Stomach (tissue), 9 donors: ENCODE measurements around the gene TBC1D1. TPM values are rescaled to one million over a fixed set of nuclear protein-coding genes. Genes with fewer than 3 reads are reported as not detected.

Experiments used
- DNase-seq, 2 donors: peaks; one replicate each; pipeline versions ENCODE4 v3.0.0 to v3.0.0-alpha.2; 2013 to 2019
- H3K27ac ChIP-seq, 5 donors: fragments of 200-600 bp in 4 of 5; sonication (generic) in 4 of 5; one replicate each; pipeline ENCODE4 v1.5.1; 2013 to 2019; ENCODE audit warnings: mild to moderate bottlenecking in 1 of 5, moderate library complexity in 1 of 5
- H3K27me3 ChIP-seq, 3 donors: fragments of 200-600 bp; sonication (generic); one replicate each; pipeline ENCODE4 v1.5.1; 2017 to 2019; ENCODE audit warnings: mixed run types in 1 of 3
- H3K36me3 ChIP-seq, 4 donors: fragments of 200-600 bp; sonication (generic); 1 replicate in 3 of 4; 2 replicates in 1 of 4; pipeline ENCODE4 v1.5.1; 2016 to 2019
- H3K4me1 ChIP-seq, 4 donors: fragments of 200-600 bp; sonication (generic); one replicate each; pipeline ENCODE4 v1.5.1; 2016 to 2019
- H3K4me3 ChIP-seq, 4 donors: fragments of 200-600 bp; sonication (generic) in 3 of 4; one replicate each; pipeline ENCODE4 v1.5.1; 2016 to 2019; ENCODE audit warnings: mild to moderate bottlenecking in 1 of 4
- H3K9me3 ChIP-seq, 4 donors: fragments of 200-600 bp; sonication (generic); one replicate each; pipeline ENCODE4 v1.5.1; 2016 to 2019
- CTCF ChIP-seq, 7 experiments: fragments of 450-650 bp in 4 of 7; fragments of 200-600 bp in 3 of 7; sonication (generic) in 3 of 7; IDR thresholded peaks; one replicate each; pipeline ENCODE4 v1.5.1; 2016 to 2019; ENCODE audit warnings: antibody characterized with exemption in 7 of 7, control low read depth in 2 of 7, mild to moderate bottlenecking in 1 of 7
- EP300 ChIP-seq: sonication (generic); formaldehyde crosslinking; IDR thresholded peaks from one replicate; pipeline ENCODE4 v1.6.1; 2017; ENCODE audit warnings: antibody characterized with exemption
- POLR2A ChIP-seq, 4 donors: fragments of 450-650 bp; IDR thresholded peaks; one replicate each; pipeline ENCODE4 v1.6.1; 2016; ENCODE audit warnings: antibody characterized with exemption in 4 of 4, control low read depth in 2 of 4, mild to moderate bottlenecking in 1 of 4, moderate library complexity in 1 of 4
- POLR2AphosphoS5 ChIP-seq, 3 donors: sonication (generic); formaldehyde crosslinking; IDR thresholded peaks; one replicate each; pipeline ENCODE4 v1.6.1; 2016; ENCODE audit warnings: antibody characterized with exemption in 3 of 3
- WGBS, 5 donors: extraction: QIAGEN DNeasy Blood & Tissue Kit in 3 of 5; methylation state at CpG; one replicate each; pipeline versions ENCODE4 v1.1.5 to v1.1.7; 2013 to 2018; 5-methylcytosine and 5-hydroxymethylcytosine counted together
- intact Hi-C: fragments of 100-400 bp; cut with DNase I; formaldehyde crosslinking; loops from one replicate; pipeline ENCODE4 v1.15.1; 2023; ENCODE audit warnings: low total_unique reads
- polyA plus RNA-seq, 3 donors: library from polyadenylated mRNA; stranded (reverse); fragments of 200-250 nt; gene quantifications; one replicate each; pipeline ENCODE4 v1.2.3, GENCODE V29; 2013
- total RNA-seq, 5 donors: library from RNA; depleted of rRNA; stranded (reverse); fragments of >200 nt; gene quantifications; one replicate each; pipeline versions ENCODE4 v1.1.0 to v1.2.3, GENCODE V29; 2014 to 2016
- donor health status: healthy with polysubstance abuse.
- donor health status: Bipolar disorder and iron deficiency.
- donor health status: healthy.

Gene TBC1D1
- total and polyA plus RNA-seq, 8 donors, result 18.8 to 165 (median 49.5) TPM

GRCh38 chr4:37977471-37978247 lies 86.8 kb downstream of the TBC1D1 start:
- no peaks in the 10 kb centered on the region for H3K9me3 ChIP-seq
- WGBS, 5 donors, result 0 to 1% (median 0%) methylated on average over 13 to 74 of the region's 74 CpGs
- DNase-seq, result peak; percentile 74 to 91
- peak overlapping the region; percentile 66 to 86 (median 80) for H3K4me3 ChIP-seq
- intact Hi-C loops, result loop anchor here (5.0 kb wide), 2 partner anchors 90 to 150 kb away; partner anchors contain the start of gene PGM2
- H3K27me3 ChIP-seq, result no peaks in the 10 kb centered on the region
- peak overlapping the region; percentile 91 to 97 (median 94) for H3K27ac ChIP-seq
- H3K4me1 ChIP-seq, result peaks cover 10 to 61% (median 35%) of the 10 kb centered on the region in 4 donors
- no peaks in the 10 kb centered on the region for H3K36me3 ChIP-seq
- no peak for TF ChIP-seq EP300
- TF ChIP-seq CTCF (IDR thresholded peaks at IDR 0.05), result peak in 5 of 7 experiments; percentile 16 to 62 (median 55)
- peak in 2 of 3 donors; percentile 62 to 68 for TF ChIP-seq POLR2AphosphoS5 (IDR thresholded peaks at IDR 0.05)

DNA sequence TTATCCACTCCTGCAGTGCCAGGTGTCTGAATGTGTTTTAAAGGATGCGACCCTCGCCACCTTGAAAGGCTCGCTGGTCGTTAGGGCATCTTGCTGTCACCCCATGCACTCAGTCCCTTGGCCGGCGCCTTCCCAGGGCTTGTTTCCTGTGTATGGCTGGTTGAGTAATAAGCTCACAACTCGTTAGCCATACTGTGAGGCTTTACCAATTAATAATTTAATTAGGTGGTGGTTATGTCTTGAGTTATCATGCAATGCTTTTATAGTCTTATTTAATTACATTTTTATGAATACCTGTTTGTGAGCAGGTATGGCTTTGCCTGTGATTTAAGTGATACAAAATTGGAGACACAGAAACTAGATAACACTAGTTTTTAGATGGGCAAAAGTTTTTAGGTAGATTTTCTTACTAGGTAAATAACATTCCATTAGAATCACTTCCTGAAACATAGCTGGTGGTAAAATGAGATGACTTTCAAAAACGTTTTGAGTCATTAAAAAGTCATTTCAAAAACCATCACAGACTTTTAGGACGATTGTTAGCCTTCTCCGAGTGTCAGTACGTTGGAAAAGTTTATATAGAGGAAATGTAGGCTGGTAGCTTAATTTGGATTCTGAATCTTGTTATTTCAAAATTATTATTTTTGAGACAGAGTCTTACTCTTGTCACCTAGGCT lies 87.5 kb downstream of the TBC1D1 start:
- H3K27ac ChIP-seq, result peak overlapping the region; percentile 91 to 97 (median 94)
- H3K9me3 ChIP-seq, result no peaks in the 10 kb centered on the region
- 36 to 51% (median 41%) methylated on average over 11 of the region's 11 CpGs for WGBS, 5 donors
- peak; percentile 43 to 45 for DNase-seq
- no peaks in the 10 kb centered on the region for H3K36me3 ChIP-seq
- H3K27me3 ChIP-seq, result no peaks in the 10 kb centered on the region
- intact Hi-C loops, result loop anchor here (5.0 kb wide), 2 partner anchors 91 to 151 kb away; partner anchors contain the start of gene PGM2
- no peak for TF ChIP-seq EP300
- no peak for TF ChIP-seq POLR2A (IDR thresholded peaks at IDR 0.05)
- TF ChIP-seq POLR2AphosphoS5 (IDR thresholded peaks at IDR 0.05), result no peak
- TF ChIP-seq CTCF (IDR thresholded peaks at IDR 0.05), result no peak
- H3K4me3 ChIP-seq, result peak overlapping the region; percentile 66 to 86 (median 80)
- H3K4me1 ChIP-seq, result peaks cover 10 to 65% (median 36%) of the 10 kb centered on the region in 4 donors

DNA sequence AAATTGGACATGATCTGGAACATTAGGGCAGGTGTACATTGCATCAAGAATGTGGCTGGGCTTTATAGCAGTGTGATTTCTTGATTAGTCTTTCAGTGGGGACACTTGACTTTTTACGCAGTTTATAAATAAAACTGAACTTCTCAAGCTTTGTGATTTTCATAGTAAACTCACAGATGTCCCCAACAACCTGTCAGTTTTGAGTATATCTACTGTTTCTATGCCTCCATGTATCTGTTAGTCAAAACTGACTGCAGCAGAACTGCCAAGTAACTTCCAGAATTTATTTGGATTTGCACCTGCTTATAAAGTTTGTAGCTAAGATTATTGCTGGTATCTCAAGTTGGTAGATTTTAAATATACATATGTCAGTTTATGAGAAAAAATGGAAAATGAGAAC lies 89.4 kb downstream of the TBC1D1 start:
- H3K4me1 ChIP-seq, result peaks cover 10 to 65% (median 36%) of the 10 kb centered on the region in 4 donors
- no peaks in the 10 kb centered on the region for H3K9me3 ChIP-seq
- H3K4me3 ChIP-seq, result no peak overlapping the region
- no peaks in the 10 kb centered on the region for H3K27me3 ChIP-seq
- TF ChIP-seq POLR2A (IDR thresholded peaks at IDR 0.05) (no peak), EP300 (no peak), POLR2AphosphoS5 (IDR thresholded peaks at IDR 0.05) (no peak), CTCF (IDR thresholded peaks at IDR 0.05) (no peak)
- no peaks in the 10 kb centered on the region for H3K36me3 ChIP-seq
- DNase-seq, result no peak
- intact Hi-C loops, result loop anchor here (10.0 kb wide), 1 partner anchor 55 kb away; no protein-coding TSS in a partner anchor
- 81 to 95% (median 91%) methylated on average over 1 of the region's 1 CpG for WGBS, 5 donors
- H3K27ac ChIP-seq, result peak overlapping the region in 1 of 5 donors; percentile 8

- H3K27ac ChIP-seq, result peak overlapping the region in 2 of 5 donors; percentile 51 to 60
- no peaks in the 10 kb centered on the region for H3K27me3 ChIP-seq
- DNase-seq, result no peak
- H3K9me3 ChIP-seq, result no peaks in the 10 kb centered on the region
- peaks cover 10 to 73% (median 34%) of the 10 kb centered on the region in 4 donors for H3K4me1 ChIP-seq
- H3K4me3 ChIP-seq, result no peak overlapping the region
- WGBS, 5 donors, result 63 to 83% (median 73%) methylated on average over 4 of the region's 4 CpGs
- intact Hi-C loops, result loop anchor here (10.0 kb wide), 1 partner anchor 53 kb away; no protein-coding TSS in a partner anchor
- TF ChIP-seq POLR2AphosphoS5 (IDR thresholded peaks at IDR 0.05) (no peak), POLR2A (IDR thresholded peaks at IDR 0.05) (no peak), EP300 (no peak), CTCF (IDR thresholded peaks at IDR 0.05) (no peak)
- no peaks in the 10 kb centered on the region for H3K36me3 ChIP-seq
Observed at GRCh38 chr4:37981425-37981824, 90.5 kb downstream of the TBC1D1 start.
